Middle frontal gyrus (tissue), 1 donor: ENCODE measurements around the gene STRAP.
"Not testable (repeated sequence)": the region's sequence is repeated elsewhere in the genome, so short reads cannot be mapped to it uniquely, and the experiment has no call there.

Source experiments
- DNase-seq: peaks from one replicate; pipeline ENCODE4 v3.0.0-alpha.2; 2015; ENCODE audit warnings: low spot score; ENCODE audit errors: extremely low spot score

Gene STRAP

GRCh38 chr12:15873556-15873955 is 8.6 kb upstream of the STRAP start:
- no peak for DNase-seq

- DNase-seq = not testable (repeated sequence)
Observed at GRCh38 chr12:15874556-15875145, 7.5 kb upstream of the STRAP start.

- no peak for DNase-seq
Observed at GRCh38 chr12:15875863-15876262, 6.3 kb upstream of the STRAP start.

- DNase-seq = no peak
Observed at GRCh38 chr12:15879413-15879812, 2.8 kb upstream of the STRAP start.

GRCh38 chr12:15880721-15881120 is 1.5 kb upstream of the STRAP start:
- no peak for DNase-seq

GRCh38 chr12:15883536-15883935 is 1.3 kb downstream of the STRAP start:
- DNase-seq = no peak

- no peak for DNase-seq
Observed at GRCh38 chr12:15886372-15887042, 4.3 kb downstream of the STRAP start.

GRCh38 chr12:15887043-15887817 is 5.0 kb downstream of the STRAP start:
- no peak for DNase-seq

GRCh38 chr12:15892645-15893259 is 10.6 kb downstream of the STRAP start:
- no peak for DNase-seq

- no peak for DNase-seq
Observed at GRCh38 chr12:15893260-15893659, 11.1 kb downstream of the STRAP start.

GRCh38 chr12:15896867-15897266 is 14.7 kb downstream of the STRAP start:
- no peak for DNase-seq

- no peak for DNase-seq
Observed at GRCh38 chr12:15897433-15897832, 15.2 kb downstream of the STRAP start.

GRCh38 chr12:15899282-15899870 is 17.2 kb downstream of the STRAP start:
- no peak for DNase-seq

- DNase-seq = no peak
Observed at GRCh38 chr12:15904378-15904920, 22.3 kb downstream of the STRAP start.

- DNase-seq = no peak
Observed at GRCh38 chr12:15910468-15910863, 28.3 kb downstream of the STRAP start.

- peak; percentile 28 for DNase-seq
Observed at GRCh38 chr12:15910864-15911721, 28.9 kb downstream of the STRAP start, which contains the start of gene DERA. DERA (plus strand) TSS chr12:15911332; CDS start chr12:15911384, 52 bp downstream.

- not testable (repeated sequence) for DNase-seq
Observed at GRCh38 chr12:15911931-15912330, 29.7 kb downstream of the STRAP start.

GRCh38 chr12:15914131-15914530 is 31.9 kb downstream of the STRAP start:
- DNase-seq = not testable (repeated sequence)

- DNase-seq = no peak
Observed at GRCh38 chr12:15918066-15918465, 35.9 kb downstream of the STRAP start.

- DNase-seq = no peak
Observed at GRCh38 chr12:15919418-15919817, 37.2 kb downstream of the STRAP start.
